WTC11 (cell line): Measurements from ENCODE around the gene ARL1. TPM values are rescaled to one million over a fixed set of nuclear protein-coding genes. Genes with fewer than 3 reads are reported as not detected.

Experiments
- ATAC-seq: fragments of 200-7000 bp; cut with Tn5 transposase; 2 replicates; pipeline ENCODE4 v1.10.0; 2021; ENCODE audit warnings: mild to moderate bottlenecking, moderate library complexity
- CTCF ChIA-PET: fragments of 300-600 bp; sonication (Branson Sonifier 250); formaldehyde crosslinking; loops from one replicate; lab custom pipeline; 2021; ENCODE audit warnings: antibody characterized with exemption; lab: Charles Lee
- POLR2A ChIA-PET: fragments of 350-600 bp; sonication (Branson Sonifier 250); formaldehyde crosslinking; loops from one replicate; lab custom pipeline; 2021; ENCODE audit warnings: antibody characterized with exemption; lab: Charles Lee
- DNase-seq: peaks from one replicate; pipeline ENCODE4 v3.0.0; 2021; ENCODE audit warnings: low spot score
- H3K27ac Mint-ChIP-seq: 2 replicates; pipeline ENCODE4 v1.8.0; 2021; ENCODE audit warnings: mixed read lengths
- H3K27me3 Mint-ChIP-seq: 2 replicates; pipeline ENCODE4 v1.8.0; 2021; ENCODE audit warnings: low read depth, mild to moderate bottlenecking, moderate library complexity, mixed read lengths
- H3K36me3 Mint-ChIP-seq: 2 replicates; pipeline ENCODE4 v1.8.0; 2021; ENCODE audit warnings: mixed read lengths
- H3K4me1 Mint-ChIP-seq: 2 replicates; pipeline ENCODE4 v1.8.0; 2022; ENCODE audit warnings: mixed read lengths
- H3K4me3 Mint-ChIP-seq: 2 replicates; pipeline ENCODE4 v1.8.0; 2021; ENCODE audit warnings: mild to moderate bottlenecking, moderate library complexity, mixed read lengths
- H3K9me3 Mint-ChIP-seq: 2 replicates; pipeline ENCODE4 v1.8.0; 2021; ENCODE audit warnings: mixed read lengths
- CDX4 ChIP-seq: fragments of 250-450 bp; sonication (Bioruptor Pico); IDR thresholded peaks from 2 replicates; pipeline ENCODE4 v1.9.0; 2021; ENCODE audit warnings: moderate library complexity, mild to moderate bottlenecking, inconsistent platforms, borderline replicate concordance
- CREM ChIP-seq: sonication (generic); formaldehyde crosslinking; IDR thresholded peaks from 2 replicates; pipeline ENCODE4 v1.8.1; 2022; ENCODE audit warnings: mild to moderate bottlenecking, missing genetic modification reagents, moderate library complexity
- ELF4 ChIP-seq: sonication (generic); formaldehyde crosslinking; IDR thresholded peaks from 2 replicates; pipeline ENCODE4 v1.8.1; 2022; ENCODE audit warnings: low read depth, mild to moderate bottlenecking, moderate library complexity, missing genetic modification reagents
- EMX1 ChIP-seq: fragments of 250-450 bp; sonication (Bioruptor Pico); IDR thresholded peaks from 2 replicates; pipeline ENCODE4 v1.8.0; 2021; ENCODE audit warnings: mild to moderate bottlenecking
- GABPB1 ChIP-seq: sonication (generic); formaldehyde crosslinking; IDR thresholded peaks from 2 replicates; pipeline ENCODE4 v1.8.1; 2023; ENCODE audit warnings: mild to moderate bottlenecking, missing genetic modification reagents
- GTF2I ChIP-seq: fragments of 250-450 bp; sonication (Bioruptor Pico); conservative IDR thresholded peaks from 2 replicates; pipeline ENCODE4 v1.4.0; 2021; ENCODE audit warnings: mild to moderate bottlenecking
- HMGA2 ChIP-seq: fragments of 250-450 bp; sonication (Bioruptor Pico); IDR thresholded peaks from 2 replicates; pipeline ENCODE4 v1.4.0; 2021; ENCODE audit warnings: mild to moderate bottlenecking, moderate library complexity
- MXD4 ChIP-seq: fragments of 250-450 bp; sonication (Bioruptor Pico); IDR thresholded peaks from 2 replicates; pipeline ENCODE4 v1.8.0; 2021; ENCODE audit warnings: mild to moderate bottlenecking, moderate library complexity, borderline replicate concordance
- NR1H2 ChIP-seq: sonication (generic); formaldehyde crosslinking; IDR thresholded peaks from 2 replicates; pipeline ENCODE4 v1.9.0; 2021; ENCODE audit warnings: mild to moderate bottlenecking, moderate library complexity, missing genetic modification reagents
- NR3C1 ChIP-seq: sonication (generic); formaldehyde crosslinking; conservative IDR thresholded peaks from 2 replicates; pipeline ENCODE4 v1.8.1; 2023; ENCODE audit warnings: low read depth, mild to moderate bottlenecking, missing genetic modification reagents
- RORB ChIP-seq: fragments of 250-450 bp; sonication (Bioruptor Pico); IDR thresholded peaks from 2 replicates; pipeline ENCODE4 v1.9.0; 2021; ENCODE audit warnings: mild to moderate bottlenecking
- SMAD4 ChIP-seq: sonication (generic); formaldehyde crosslinking; IDR thresholded peaks from 2 replicates; pipeline ENCODE4 v1.8.0; 2022; ENCODE audit warnings: mild to moderate bottlenecking, missing genetic modification reagents
- TCF7 ChIP-seq: sonication (generic); formaldehyde crosslinking; IDR thresholded peaks from 2 replicates; pipeline ENCODE4 v1.8.0; 2022; ENCODE audit warnings: mild to moderate bottlenecking, low read depth, missing genetic modification reagents, moderate library complexity
- TEAD4 ChIP-seq: sonication (generic); formaldehyde crosslinking; IDR thresholded peaks from 2 replicates; pipeline ENCODE4 v1.8.0; 2022; ENCODE audit warnings: mild to moderate bottlenecking, missing genetic modification reagents
- USF1 ChIP-seq: sonication (generic); formaldehyde crosslinking; IDR thresholded peaks from 2 replicates; pipeline ENCODE4 v1.8.0; 2022; ENCODE audit warnings: mild to moderate bottlenecking, missing genetic modification reagents
- ZNF121 ChIP-seq: sonication (generic); formaldehyde crosslinking; IDR thresholded peaks from 2 replicates; pipeline ENCODE4 v1.8.0; 2023; ENCODE audit warnings: missing genetic modification reagents
- ZNF138 ChIP-seq: sonication (generic); formaldehyde crosslinking; conservative IDR thresholded peaks from 2 replicates; pipeline ENCODE4 v1.8.1; 2022; ENCODE audit warnings: mild to moderate bottlenecking, moderate library complexity, missing genetic modification reagents
- ZNF232 ChIP-seq: sonication (generic); formaldehyde crosslinking; IDR thresholded peaks from 2 replicates; pipeline ENCODE4 v1.8.0; 2022; ENCODE audit warnings: mild to moderate bottlenecking, missing genetic modification reagents
- ZNF423 ChIP-seq: fragments of 250-450 bp; sonication (Bioruptor Pico); IDR thresholded peaks from 2 replicates; pipeline ENCODE4 v2.1.2; 2022; ENCODE audit warnings: mild to moderate bottlenecking, moderate library complexity
- total RNA-seq: library from RNA; stranded (reverse); gene quantifications from 3 replicates; pipeline ENCODE4 v1.2.3, GENCODE V29; 2021
- TF ChIP-seq, protein P1 (sequence below): fragments of 250-450 bp; sonication (Bioruptor Pico); IDR thresholded peaks from 2 replicates; pipeline ENCODE4 v1.9.0; 2021; ENCODE audit warnings: mild to moderate bottlenecking
- TF ChIP-seq, protein P2 (sequence below): sonication (generic); formaldehyde crosslinking; IDR thresholded peaks from 2 replicates; pipeline ENCODE4 v1.8.0; 2023; ENCODE audit warnings: missing genetic modification reagents
- TF ChIP-seq, protein P3 (sequence below): sonication (generic); formaldehyde crosslinking; IDR thresholded peaks from 2 replicates; pipeline ENCODE4 v1.8.1; 2022; ENCODE audit warnings: mild to moderate bottlenecking, moderate library complexity, missing genetic modification reagents
- TF ChIP-seq, protein P4 (sequence below): sonication (generic); formaldehyde crosslinking; IDR thresholded peaks from 2 replicates; pipeline ENCODE4 v1.8.0; 2022; ENCODE audit warnings: missing genetic modification reagents

ARL1 gene
- total RNA-seq, 1 experiment from 2014 or later: 67.8 TPM

DNA sequence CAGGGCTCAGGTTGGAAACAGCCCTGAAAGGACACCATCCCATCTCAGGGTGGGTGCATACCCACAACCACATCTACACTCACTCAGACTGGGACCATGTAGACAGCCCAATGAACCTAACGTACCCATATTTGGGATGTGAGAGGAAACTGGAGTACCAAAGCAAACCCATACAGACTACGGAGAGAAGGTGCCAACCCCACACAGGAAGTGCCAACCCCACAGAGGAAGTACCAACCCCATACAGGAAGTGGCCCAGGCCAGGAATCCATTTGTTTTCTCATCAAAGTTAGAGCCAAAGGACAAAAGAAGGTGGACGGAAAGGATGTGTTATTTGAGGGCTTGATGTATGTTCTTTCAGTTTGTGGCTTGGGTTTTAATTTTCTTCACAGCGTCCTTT, 48.1 kb upstream of the ARL1 start:
- Mint-ChIP-seq H3K4me1 (peaks cover 5% of the 10 kb centered on the region; the same call in 1 of the 2 replicates), H3K27ac (no peak overlapping the region), H3K4me3 (no peak overlapping the region), H3K36me3 (peaks cover 8% of the 10 kb centered on the region), H3K27me3 (no peaks in the 10 kb centered on the region), H3K9me3 (peaks cover 11% of the 10 kb centered on the region)
- DNase-seq: no peak
- ATAC-seq: no peak
- POLR2A ChIA-PET: no interaction called here
- CTCF ChIA-PET: no interaction called here
- TF ChIP-seq ZNF121 (CRISPR knock-in tag) (no peak), HMGA2 (CRISPR knock-in tag) (no peak), ZNF423 (CRISPR knock-in tag) (no peak), GABPB1 (CRISPR knock-in tag) (no peak), EMX1 (no peak), NR3C1 (CRISPR knock-in tag) (no peak), NR1H2 (CRISPR knock-in tag) (no peak), SMAD4 (CRISPR knock-in tag) (no peak)
- TF ChIP-seq, protein P1, sequence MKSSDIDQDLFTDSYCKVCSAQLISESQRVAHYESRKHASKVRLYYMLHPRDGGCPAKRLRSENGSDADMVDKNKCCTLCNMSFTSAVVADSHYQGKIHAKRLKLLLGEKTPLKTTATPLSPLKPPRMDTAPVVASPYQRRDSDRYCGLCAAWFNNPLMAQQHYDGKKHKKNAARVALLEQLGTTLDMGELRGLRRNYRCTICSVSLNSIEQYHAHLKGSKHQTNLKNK (CRISPR knock-in tag): no peak
- TF ChIP-seq, protein P2, sequence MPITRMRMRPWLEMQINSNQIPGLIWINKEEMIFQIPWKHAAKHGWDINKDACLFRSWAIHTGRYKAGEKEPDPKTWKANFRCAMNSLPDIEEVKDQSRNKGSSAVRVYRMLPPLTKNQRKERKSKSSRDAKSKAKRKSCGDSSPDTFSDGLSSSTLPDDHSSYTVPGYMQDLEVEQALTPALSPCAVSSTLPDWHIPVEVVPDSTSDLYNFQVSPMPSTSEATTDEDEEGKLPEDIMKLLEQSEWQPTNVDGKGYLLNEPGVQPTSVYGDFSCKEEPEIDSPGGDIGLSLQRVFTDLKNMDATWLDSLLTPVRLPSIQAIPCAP: no peak

GRCh38 chr12:101441461-101442224, 34.1 kb upstream of the ARL1 start:
- Mint-ChIP-seq H3K27ac (no peak overlapping the region), H3K9me3 (0 out of 2 replicates have a peak, but pooled peaks cover 3% of the 10 kb centered on the region), H3K4me3 (no peak overlapping the region), H3K4me1 (no peaks in the 10 kb centered on the region), H3K27me3 (no peaks in the 10 kb centered on the region), H3K36me3 (no peaks in the 10 kb centered on the region)
- DNase-seq (no peak), ATAC-seq (no peak)
- TF ChIP-seq MXD4 (CRISPR knock-in tag): no peak
- no peak for TF ChIP-seq GTF2I
- TF ChIP-seq, protein P3, sequence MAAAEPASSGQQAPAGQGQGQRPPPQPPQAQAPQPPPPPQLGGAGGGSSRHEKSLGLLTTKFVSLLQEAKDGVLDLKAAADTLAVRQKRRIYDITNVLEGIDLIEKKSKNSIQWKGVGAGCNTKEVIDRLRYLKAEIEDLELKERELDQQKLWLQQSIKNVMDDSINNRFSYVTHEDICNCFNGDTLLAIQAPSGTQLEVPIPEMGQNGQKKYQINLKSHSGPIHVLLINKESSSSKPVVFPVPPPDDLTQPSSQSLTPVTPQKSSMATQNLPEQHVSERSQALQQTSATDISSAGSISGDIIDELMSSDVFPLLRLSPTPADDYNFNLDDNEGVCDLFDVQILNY (CRISPR knock-in tag): no peak
- TF ChIP-seq ZNF232 (CRISPR knock-in tag): no peak
- no peak for TF ChIP-seq CREM (CRISPR knock-in tag)
- no peak for TF ChIP-seq ELF4
- no peak for TF ChIP-seq USF1 (CRISPR knock-in tag)
- TF ChIP-seq CDX4 (CRISPR knock-in tag): no peak
- no peak for TF ChIP-seq RORB (CRISPR knock-in tag)
- no peak for TF ChIP-seq ZNF138
- TF ChIP-seq TEAD4 (CRISPR knock-in tag): no peak
- TF ChIP-seq, protein P4, sequence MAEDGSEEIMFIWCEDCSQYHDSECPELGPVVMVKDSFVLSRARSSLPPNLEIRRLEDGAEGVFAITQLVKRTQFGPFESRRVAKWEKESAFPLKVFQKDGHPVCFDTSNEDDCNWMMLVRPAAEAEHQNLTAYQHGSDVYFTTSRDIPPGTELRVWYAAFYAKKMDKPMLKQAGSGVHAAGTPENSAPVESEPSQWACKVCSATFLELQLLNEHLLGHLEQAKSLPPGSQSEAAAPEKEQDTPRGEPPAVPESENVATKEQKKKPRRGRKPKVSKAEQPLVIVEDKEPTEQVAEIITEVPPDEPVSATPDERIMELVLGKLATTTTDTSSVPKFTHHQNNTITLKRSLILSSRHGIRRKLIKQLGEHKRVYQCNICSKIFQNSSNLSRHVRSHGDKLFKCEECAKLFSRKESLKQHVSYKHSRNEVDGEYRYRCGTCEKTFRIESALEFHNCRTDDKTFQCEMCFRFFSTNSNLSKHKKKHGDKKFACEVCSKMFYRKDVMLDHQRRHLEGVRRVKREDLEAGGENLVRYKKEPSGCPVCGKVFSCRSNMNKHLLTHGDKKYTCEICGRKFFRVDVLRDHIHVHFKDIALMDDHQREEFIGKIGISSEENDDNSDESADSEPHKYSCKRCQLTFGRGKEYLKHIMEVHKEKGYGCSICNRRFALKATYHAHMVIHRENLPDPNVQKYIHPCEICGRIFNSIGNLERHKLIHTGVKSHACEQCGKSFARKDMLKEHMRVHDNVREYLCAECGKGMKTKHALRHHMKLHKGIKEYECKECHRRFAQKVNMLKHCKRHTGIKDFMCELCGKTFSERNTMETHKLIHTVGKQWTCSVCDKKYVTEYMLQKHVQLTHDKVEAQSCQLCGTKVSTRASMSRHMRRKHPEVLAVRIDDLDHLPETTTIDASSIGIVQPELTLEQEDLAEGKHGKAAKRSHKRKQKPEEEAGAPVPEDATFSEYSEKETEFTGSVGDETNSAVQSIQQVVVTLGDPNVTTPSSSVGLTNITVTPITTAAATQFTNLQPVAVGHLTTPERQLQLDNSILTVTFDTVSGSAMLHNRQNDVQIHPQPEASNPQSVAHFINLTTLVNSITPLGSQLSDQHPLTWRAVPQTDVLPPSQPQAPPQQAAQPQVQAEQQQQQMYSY (CRISPR knock-in tag): no peak
- TF ChIP-seq TCF7 (CRISPR knock-in tag): no peak
- ChIA-PET CTCF (no interaction called here), POLR2A (no interaction called here)
